SU-DHL-6 (cell line): ENCODE results near the gene MYOC.
"Not testable (repeated sequence)": the region's sequence is repeated elsewhere in the genome, so short reads cannot be mapped to it uniquely, and the experiment has no call there.

Experiments
- H2AFZ ChIP-seq: fragments of 200-600 bp; sonication (generic); 2 replicates; pipeline ENCODE4 v1.6.1; 2014; ENCODE audit warnings: low read depth, mild to moderate bottlenecking, moderate library complexity, mixed read lengths, antibody characterized with exemption, low read length; ENCODE audit not compliant: severe bottlenecking
- H3F3A ChIP-seq: fragments of 200-600 bp; shearing (Covaris generic); 2 replicates; pipeline ENCODE4 v1.6.0; 2016; ENCODE audit warnings: antibody characterized with exemption, mild to moderate bottlenecking; ENCODE audit not compliant: insufficient read depth
- H3K27ac ChIP-seq: fragments of 200-600 bp; sonication (generic); 2 replicates; pipeline ENCODE4 v1.5.1; 2016; ENCODE audit warnings: low read depth, mild to moderate bottlenecking, low read length, moderate library complexity, mixed read lengths
- H3K27me3 ChIP-seq: fragments of 200-600 bp; sonication (generic), shearing (Covaris generic); 2 replicates; pipeline ENCODE4 v1.6.0; 2014; ENCODE audit warnings: mild to moderate bottlenecking, low read length
- H3K36me3 ChIP-seq: fragments of 200-600 bp; sonication (generic); 2 replicates; pipeline ENCODE4 v1.6.1; 2014; ENCODE audit warnings: mild to moderate bottlenecking, low read length, mixed read lengths
- H3K4me2 ChIP-seq: fragments of 300-600, 200-600 bp; shearing (Covaris generic), sonication (generic); 2 replicates; pipeline ENCODE4 v1.6.0; 2014; ENCODE audit warnings: low read length, low read depth, mild to moderate bottlenecking; ENCODE audit not compliant: poor library complexity, severe bottlenecking
- H3K4me3 ChIP-seq: fragments of 200-600 bp; sonication (generic); 2 replicates; pipeline ENCODE4 v1.5.1; 2014; ENCODE audit warnings: antibody characterized with exemption, low read length, mild to moderate bottlenecking, mixed read lengths; ENCODE audit not compliant: insufficient read depth, poor library complexity, severe bottlenecking
- H3K79me2 ChIP-seq: fragments of 200-600 bp; sonication (generic); 2 replicates; pipeline ENCODE4 v1.6.1; 2014; ENCODE audit warnings: mild to moderate bottlenecking, low read length, moderate library complexity; ENCODE audit not compliant: insufficient read depth
- H3K9ac ChIP-seq: fragments of 200-600 bp; sonication (generic); 2 replicates; pipeline ENCODE4 v1.7.0; 2014; ENCODE audit warnings: mild to moderate bottlenecking, low read length
- H3K9me2 ChIP-seq: fragments of 200-600 bp; sonication (generic); replicated peaks from 2 replicates; pipeline ENCODE4 v1.6.1; 2014; ENCODE audit warnings: low read length; ENCODE audit not compliant: insufficient read depth
- H3K9me3 ChIP-seq: fragments of 200-600 bp; sonication (generic); 2 replicates; pipeline ENCODE4 v1.6.1; 2014; ENCODE audit warnings: low read length, mixed read lengths; ENCODE audit not compliant: insufficient read depth
- H4K20me1 ChIP-seq: fragments of 200-600 bp; sonication (generic); 2 replicates; pipeline ENCODE4 v1.6.1; 2014; ENCODE audit warnings: low read depth, mild to moderate bottlenecking, antibody characterized with exemption, low read length, moderate library complexity, mixed read lengths
- CTCF ChIP-seq: fragments of 200-600 bp; sonication (generic); IDR thresholded peaks from one replicate; pipeline ENCODE4 v1.5.1; 2017; ENCODE audit warnings: antibody characterized with exemption, mild to moderate bottlenecking, low read length, moderate library complexity; ENCODE audit not compliant: insufficient read depth, poor library complexity, severe bottlenecking
- EZH2phosphoT487 ChIP-seq: fragments of 200-600 bp; sonication (generic), shearing (Covaris generic); conservative IDR thresholded peaks from 2 replicates; pipeline ENCODE4 v1.6.1; 2018; ENCODE audit warnings: mild to moderate bottlenecking, antibody characterized with exemption, low read length, moderate library complexity, mixed read lengths

The MYOC gene

GRCh38 chr1:171652234-171652822 lies at the start of gene MYOC:
Gene MYOC, minus strand, starts transcription at chr1:171652688. Its CDS starts 77 bp downstream, at chr1:171652611.
- Histone ChIP-seq H3K27ac (no peak within 1 kb of the TSS), H3K4me3 (no peak within 1 kb of the TSS), H4K20me1 (no peaks in the 10 kb centered on the region), H3K9me3 (no peaks in the 10 kb centered on the region), H3K79me2 (no peaks in the 10 kb centered on the region), H3K36me3 (no peaks in the 10 kb centered on the region), H3K27me3 (no peaks in the 10 kb centered on the region), H2AFZ (no peak within 1 kb of the TSS), H3K4me2 (no peak within 1 kb of the TSS), H3K9ac (no peak within 1 kb of the TSS), H3K9me2 (no peaks in the 10 kb centered on the region), H3F3A (no peaks in the 10 kb centered on the region)
- no peak for TF ChIP-seq CTCF

GRCh38 chr1:171699531-171699930 lies 47.0 kb upstream of the MYOC start:
- no peaks in the 10 kb centered on the region for H3F3A ChIP-seq
- TF ChIP-seq CTCF (no peak), EZH2phosphoT487 (no peak)

GRCh38 chr1:171695772-171696171 lies 43.3 kb upstream of the MYOC start:
- not testable (repeated sequence) for H2AFZ ChIP-seq, H3K4me3 ChIP-seq, H3K27me3 ChIP-seq, H3K9me3 ChIP-seq, H3F3A ChIP-seq, H3K36me3 ChIP-seq, H3K79me2 ChIP-seq, H3K4me2 ChIP-seq, H4K20me1 ChIP-seq, H3K27ac ChIP-seq, H3K9me2 ChIP-seq, H3K9ac ChIP-seq

More at GRCh38 chr1:171699531-171699930, 47.0 kb upstream of the MYOC start:
- peaks cover 5% of the 10 kb centered on the region; the same call in 1 of the 2 replicates for H3K36me3 ChIP-seq
- H2AFZ ChIP-seq: no peak overlapping the region
- H3K9ac ChIP-seq: no peak overlapping the region
- H3K27ac ChIP-seq: no peak overlapping the region
- H3K9me2 ChIP-seq: no peaks in the 10 kb centered on the region
- no peak overlapping the region for H3K4me3 ChIP-seq
- H3K27me3 ChIP-seq: no peaks in the 10 kb centered on the region
- H3K4me2 ChIP-seq: no peak overlapping the region
- H4K20me1 ChIP-seq: no peaks in the 10 kb centered on the region
- no peaks in the 10 kb centered on the region for H3K9me3 ChIP-seq
- H3K79me2 ChIP-seq: no peaks in the 10 kb centered on the region

- not testable (repeated sequence) for H3F3A ChIP-seq, H3K4me3 ChIP-seq, H3K9me3 ChIP-seq, H3K4me2 ChIP-seq, H3K79me2 ChIP-seq, H3K27me3 ChIP-seq, H4K20me1 ChIP-seq, H3K27ac ChIP-seq, H3K9ac ChIP-seq, H3K9me2 ChIP-seq, H3K36me3 ChIP-seq, H2AFZ ChIP-seq
Measured at GRCh38 chr1:171693541-171693940, 41.1 kb upstream of the MYOC start.
